SK-N-SH treated with all-trans-retinoic acid at 6 μM for 48 hours (cell line): ENCODE results near the gene NSFL1C.

Experiments
- ARNTL ChIP-seq: fragments of 450-650 bp; formaldehyde crosslinking; IDR thresholded peaks from 2 replicates; pipeline ENCODE4 v1.5.0; 2020; ENCODE audit warnings: low read depth, mild to moderate bottlenecking, moderate library complexity, borderline replicate concordance
- CREB5 ChIP-seq: fragments of 250-450 bp; sonication (Bioruptor Pico); IDR thresholded peaks from 2 replicates; pipeline ENCODE4 v1.5.1; 2020; ENCODE audit warnings: low read depth, mild to moderate bottlenecking, moderate library complexity
- PATZ1 ChIP-seq: fragments of 250-450 bp; sonication (Bioruptor Pico); IDR thresholded peaks from 2 replicates; pipeline ENCODE4 v1.8.0; 2020; ENCODE audit warnings: mild to moderate bottlenecking, moderate library complexity, borderline replicate concordance
- PPARA ChIP-seq: fragments of 250-450 bp; sonication (Bioruptor Pico); IDR thresholded peaks from 2 replicates; pipeline ENCODE4 v1.5.0; 2020; ENCODE audit warnings: mild to moderate bottlenecking, borderline replicate concordance
- RARB ChIP-seq: fragments of 250-450 bp; sonication (Bioruptor Pico); IDR thresholded peaks from 2 replicates; pipeline ENCODE4 v1.8.0; 2021; ENCODE audit warnings: mild to moderate bottlenecking, moderate library complexity
- TCF4 ChIP-seq: fragments of 250-450 bp; sonication (Bioruptor Pico); IDR thresholded peaks from 2 replicates; pipeline ENCODE4 v1.8.0; 2021; ENCODE audit warnings: mild to moderate bottlenecking, moderate library complexity, borderline replicate concordance
- ZFP30 ChIP-seq: fragments of 450-650 bp; formaldehyde crosslinking; IDR thresholded peaks from 2 replicates; pipeline ENCODE4 v1.5.0; 2022; ENCODE audit warnings: mild to moderate bottlenecking, moderate library complexity
- ZNF565 ChIP-seq: fragments of 450-650 bp; formaldehyde crosslinking; conservative IDR thresholded peaks from 2 replicates; pipeline ENCODE4 v1.5.0; 2020; ENCODE audit warnings: low read depth, mild to moderate bottlenecking, moderate library complexity

DNA sequence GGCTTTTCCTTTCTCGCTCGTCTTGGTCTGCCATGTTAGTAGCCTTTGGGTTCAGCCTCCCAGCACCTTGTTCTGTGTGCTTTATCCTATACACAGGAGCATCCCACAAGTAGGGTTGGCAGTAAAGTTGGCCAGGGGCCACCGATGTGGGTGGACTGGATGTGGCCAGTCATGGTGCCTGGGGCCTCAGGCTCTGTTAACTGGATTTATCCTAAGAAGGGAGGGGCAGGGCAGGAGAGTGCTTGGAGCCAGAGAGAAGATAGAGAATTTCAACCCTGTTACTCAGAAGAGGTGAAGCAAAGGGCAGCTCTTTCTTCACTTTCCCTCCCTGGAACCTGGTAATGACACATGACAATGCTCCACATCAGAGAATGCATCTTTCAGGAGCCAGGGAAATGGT, 38.7 kb upstream of the NSFL1C start:
- TF ChIP-seq ZFP30 (CRISPR knock-in tag) (no peak), CREB5 (no peak), TCF4 (no peak), RARB (CRISPR knock-in tag) (no peak), ARNTL (CRISPR knock-in tag) (no peak), PPARA (no peak), ZNF565 (no peak), PATZ1 (CRISPR knock-in tag) (no peak)
